Right renal cortex interstitium (tissue), 3 donors: ENCODE measurements around the gene NLRP5. TPM values are rescaled to one million over a fixed set of nuclear protein-coding genes. Genes with fewer than 3 reads are reported as not detected.

Experiments
- DNase-seq, 3 donors: peaks; one replicate each; pipeline ENCODE4 v3.0.0-alpha.2; 2013; ENCODE audit warnings: low read depth in 3 of 3, low spot score in 2 of 3
- polyA plus RNA-seq, 3 donors: library from polyadenylated mRNA; unstranded; fragments of 120-200 nt; gene quantifications; one replicate each; pipeline ENCODE4 v1.2.1, GENCODE V29; 2013; ENCODE audit not compliant: insufficient read length in 3 of 3

Gene NLRP5
- polyA plus RNA-seq, 3 donors: not detected

GRCh38 chr19:56071151-56071550 lies 84.6 kb downstream of the NLRP5 start:
- no peak for DNase-seq

- peak in 2 of 3 donors; percentile 27 to 34 for DNase-seq
These were observed 89.9 kb downstream of the NLRP5 start for GRCh38 chr19:56076498-56076897.

- DNase-seq: no peak
These were observed 93.0 kb downstream of the NLRP5 start for GRCh38 chr19:56079609-56080008.

GRCh38 chr19:56080669-56081401 lies 94.3 kb downstream of the NLRP5 start:
- peak in 2 of 3 donors; percentile 44 to 60 for DNase-seq

GRCh38 chr19:56083668-56084067 lies 97.1 kb downstream of the NLRP5 start:
- no peak for DNase-seq

- no peak for DNase-seq
These were observed 98.4 kb downstream of the NLRP5 start for GRCh38 chr19:56084835-56085536.

GRCh38 chr19:56085571-56086275 lies 99.1 kb downstream of the NLRP5 start:
- no peak for DNase-seq

- no peak for DNase-seq
These were observed 100.3 kb downstream of the NLRP5 start for GRCh38 chr19:56086671-56087430.

GRCh38 chr19:56087647-56088496 lies 101.3 kb downstream of the NLRP5 start:
- no peak for DNase-seq

GRCh38 chr19:56088497-56089215 lies 102.1 kb downstream of the NLRP5 start:
- no peak for DNase-seq

GRCh38 chr19:56089344-56089743 lies 102.8 kb downstream of the NLRP5 start:
- DNase-seq: no peak

GRCh38 chr19:56091066-56091490 lies 104.5 kb downstream of the NLRP5 start:
- no peak for DNase-seq

- DNase-seq: no peak
These were observed 105.4 kb downstream of the NLRP5 start for GRCh38 chr19:56091751-56092546.

GRCh38 chr19:56092685-56093631 lies 106.4 kb downstream of the NLRP5 start:
- DNase-seq: no peak

GRCh38 chr19:56094449-56094848 lies 107.9 kb downstream of the NLRP5 start:
- DNase-seq: no peak

- no peak for DNase-seq
These were observed 110.1 kb downstream of the NLRP5 start for GRCh38 chr19:56096665-56097064.

- no peak for DNase-seq
These were observed 110.7 kb downstream of the NLRP5 start for GRCh38 chr19:56097306-56097705.
